Measurements from ENCODE around the gene MRAS.

DNA sequence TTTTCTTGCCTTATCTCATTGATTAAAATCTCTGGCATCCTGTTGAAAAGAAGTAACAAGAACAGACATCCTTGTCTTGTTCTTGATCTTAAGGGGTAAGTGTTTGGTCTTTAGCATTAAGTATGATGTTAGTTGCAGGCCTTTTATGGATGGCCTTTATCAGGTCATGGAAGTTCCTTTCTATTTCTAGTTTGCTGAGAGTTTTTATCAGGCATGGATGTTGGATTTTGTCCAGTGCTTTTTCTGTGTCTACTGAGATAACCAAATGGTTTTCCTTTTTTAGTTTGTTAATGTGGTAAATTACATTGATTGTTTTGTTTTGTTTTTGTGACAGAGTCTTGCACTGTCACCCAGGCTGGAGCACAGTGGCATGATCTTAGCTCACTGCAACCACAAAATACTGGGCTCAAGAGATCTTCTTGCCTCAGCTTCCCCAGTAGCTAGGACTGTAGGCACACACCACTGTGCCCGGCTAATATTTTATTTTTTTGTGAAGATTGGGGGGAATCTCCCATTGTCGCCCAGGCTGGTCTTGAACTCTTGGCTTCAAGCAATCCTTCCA, 26.3 kb downstream of the MRAS start:
- TF ChIP-seq, protein P1, sequence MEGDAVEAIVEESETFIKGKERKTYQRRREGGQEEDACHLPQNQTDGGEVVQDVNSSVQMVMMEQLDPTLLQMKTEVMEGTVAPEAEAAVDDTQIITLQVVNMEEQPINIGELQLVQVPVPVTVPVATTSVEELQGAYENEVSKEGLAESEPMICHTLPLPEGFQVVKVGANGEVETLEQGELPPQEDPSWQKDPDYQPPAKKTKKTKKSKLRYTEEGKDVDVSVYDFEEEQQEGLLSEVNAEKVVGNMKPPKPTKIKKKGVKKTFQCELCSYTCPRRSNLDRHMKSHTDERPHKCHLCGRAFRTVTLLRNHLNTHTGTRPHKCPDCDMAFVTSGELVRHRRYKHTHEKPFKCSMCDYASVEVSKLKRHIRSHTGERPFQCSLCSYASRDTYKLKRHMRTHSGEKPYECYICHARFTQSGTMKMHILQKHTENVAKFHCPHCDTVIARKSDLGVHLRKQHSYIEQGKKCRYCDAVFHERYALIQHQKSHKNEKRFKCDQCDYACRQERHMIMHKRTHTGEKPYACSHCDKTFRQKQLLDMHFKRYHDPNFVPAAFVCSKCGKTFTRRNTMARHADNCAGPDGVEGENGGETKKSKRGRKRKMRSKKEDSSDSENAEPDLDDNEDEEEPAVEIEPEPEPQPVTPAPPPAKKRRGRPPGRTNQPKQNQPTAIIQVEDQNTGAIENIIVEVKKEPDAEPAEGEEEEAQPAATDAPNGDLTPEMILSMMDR (optimal IDR thresholded peaks at IDR 0.05 in 1 of 3, IDR thresholded peaks at IDR 0.05 in 1 of 3, conservative IDR thresholded peaks at IDR 0.05 in 1 of 3; ENCODE audit: extremely low read depth in 1 of 3, insufficient read depth in 2 of 3, low read length in 3 of 3): no peak
- TF ChIP-seq EZH2 (IDR thresholded peaks at IDR 0.05; ENCODE audit: low read length): no peak
